ENCODE results near the gene OR10H4. TPM values are rescaled to one million over a fixed set of nuclear protein-coding genes. Genes with fewer than 3 reads are reported as not detected.

Gene OR10H4
- total and polyA plus RNA-seq, 2 of the 13 experiments (the other 11 are each of a cell fraction or from before 2014, with no cell fraction given) = not detected

- H3K9ac ChIP-seq (ENCODE audit: insufficient read depth, low read depth, low read length) = no peak overlapping the region
- no peaks in the 10 kb centered on the region for H3K9me3 ChIP-seq (ENCODE audit: low read length)
- 0% methylated on average over 2 of the region's 3 CpGs for WGBS (ENCODE audit: low lambda C conversion rate)
- peak overlapping the region; percentile 74 for H3K27ac ChIP-seq (ENCODE audit: extremely low read length, insufficient read depth, low read length)
- no peaks in the 10 kb centered on the region for H3K36me3 ChIP-seq (replicated peaks in 1 of 2; ENCODE audit: control insufficient read depth in 1 of 2, insufficient read depth in 2 of 2, low read length in 2 of 2)
- no peaks in the 10 kb centered on the region for H3K79me2 ChIP-seq (ENCODE audit: insufficient read depth, low read length)
- in situ Hi-C loops (cut with HindIII; ENCODE audit: extremely low pct_ligation_motif_present, low pct_unique_long_range_greater_than_20kb) (no loop called here), intact Hi-C loops (cut with micrococcal nuclease; ENCODE audit: unreplicated experiment) (no loop called here)
- peaks cover 21% of the 10 kb centered on the region for H3K4me1 ChIP-seq (ENCODE audit: insufficient read depth, low read length)
- peak; percentile 39 for DNase-seq (ENCODE audit: low spot score)
- peak overlapping the region in 1 of 3 experiments; percentile 74; a peak in 2 of 6 replicates for H3K4me3 ChIP-seq (replicated peaks in 1 of 3; ENCODE audit: insufficient read depth in 1 of 3, low read depth in 2 of 3, low read length in 3 of 3)
- no peak for FAIRE-seq
- BruUV-seq (replicated peaks) = no TSS peak
- ATAC-seq = peak; percentile 24
- TF ChIP-seq ADNP (CRISPR knock-in tag; IDR thresholded peaks at IDR 0.05) = 0 out of 2 replicates have a peak, but pooled peaks have one; percentile 64
- peak; percentile 64 for TF ChIP-seq ZMYM3 (CRISPR knock-in tag; IDR thresholded peaks at IDR 0.05)
- 0 out of 2 replicates have a peak, but pooled peaks have one; percentile 44 for TF ChIP-seq ZNF383 (CRISPR knock-in tag; IDR thresholded peaks at IDR 0.05; ENCODE audit: borderline replicate concordance)
- TF ChIP-seq KMT2B (CRISPR knock-in tag; IDR thresholded peaks at IDR 0.05) = peak; percentile 2; the same call in 1 of the 2 replicates
- TF ChIP-seq CSRNP1 (CRISPR knock-in tag; IDR thresholded peaks at IDR 0.05) = 0 out of 2 replicates have a peak, but pooled peaks have one; percentile 7
- TF ChIP-seq PREB (CRISPR knock-in tag; IDR thresholded peaks at IDR 0.05) = no peak
- TF ChIP-seq ZNF629 (CRISPR knock-in tag; conservative IDR thresholded peaks at IDR 0.05) = peak; percentile 96
- 0 out of 2 replicates have a peak, but pooled peaks have one; percentile 6 for TF ChIP-seq ZNF251 (CRISPR knock-in tag; IDR thresholded peaks at IDR 0.05)
- TF ChIP-seq AKAP8 (CRISPR knock-in tag; IDR thresholded peaks at IDR 0.05) = no peak
- H3K4me2 ChIP-seq (ENCODE audit: low read depth, low read length) = peak overlapping the region; percentile 70
- no peaks in the 10 kb centered on the region for H4K20me1 ChIP-seq (ENCODE audit: insufficient read depth, low read length)
- H2AFZ ChIP-seq (ENCODE audit: low read length) = no peak overlapping the region
- H3K27me3 ChIP-seq (ENCODE audit: control insufficient read depth in 1 of 2, insufficient read depth in 2 of 2, low read length in 2 of 2) = no peaks in the 10 kb centered on the region
- ChIA-PET CTCF (ENCODE audit: low intra/inter-chr PET ratio, low total read pairs) (no interaction called here), POLR2A (interaction anchor here (1.1 to 1.7 kb wide), 3 partner anchors 9 to 98 kb away, joined by 3 to 6 read pairs (median 3); no protein-coding TSS in a partner anchor)
Measured at GRCh38 chr19:15935167-15935702, 13.6 kb upstream of the OR10H4 start.

All from HepG2 (cell line).